ENCODE results near the gene PTPRD.

PTPRD gene

GRCh38 chr9:9257999-9258498 lies 1354.8 kb downstream of the PTPRD start:
- DNase-seq, result no peak

GRCh38 chr9:9246726-9247125 lies 1366.1 kb downstream of the PTPRD start:
- DNase-seq, result no peak

- DNase-seq, result no peak
These were observed 1380.9 kb downstream of the PTPRD start for GRCh38 chr9:9231946-9232345.

GRCh38 chr9:9229269-9229668 lies 1383.5 kb downstream of the PTPRD start:
- DNase-seq, result no peak

GRCh38 chr9:9223175-9223574 lies 1389.6 kb downstream of the PTPRD start:
- peak; percentile 69 to 87 for DNase-seq

- DNase-seq, result no peak
These were observed 1390.1 kb downstream of the PTPRD start for GRCh38 chr9:9222730-9223129.

- DNase-seq, result no peak
These were observed 1395.9 kb downstream of the PTPRD start for GRCh38 chr9:9216934-9217333.

- no peak for DNase-seq
These were observed 1397.8 kb downstream of the PTPRD start for GRCh38 chr9:9215050-9215449.

- DNase-seq, result peak in 1 of 2 experiments; percentile 67
These were observed 1398.7 kb downstream of the PTPRD start for GRCh38 chr9:9214066-9214465.

- DNase-seq, result no peak
These were observed 1399.8 kb downstream of the PTPRD start for GRCh38 chr9:9212963-9213362.

GRCh38 chr9:9202276-9202675 lies 1410.5 kb downstream of the PTPRD start:
- DNase-seq, result no peak

- no peak for DNase-seq
These were observed 1426.7 kb downstream of the PTPRD start for GRCh38 chr9:9186086-9186485.

- no peak for DNase-seq
These were observed 1430.4 kb downstream of the PTPRD start for GRCh38 chr9:9182431-9182830.

GRCh38 chr9:9177081-9177480 lies 1435.7 kb downstream of the PTPRD start:
- DNase-seq, result peak; percentile 57 to 72

GRCh38 chr9:9174358-9174757 lies 1438.4 kb downstream of the PTPRD start:
- DNase-seq, result no peak

GRCh38 chr9:9173264-9173663 lies 1439.5 kb downstream of the PTPRD start:
- no peak for DNase-seq

- peak; percentile 71 to 93 for DNase-seq
These were observed 1442.2 kb downstream of the PTPRD start for GRCh38 chr9:9170439-9171134.

- peak; percentile 77 to 97 for DNase-seq
These were observed 1470.8 kb downstream of the PTPRD start for GRCh38 chr9:9142001-9142400.

- DNase-seq, result no peak
These were observed 1479.3 kb downstream of the PTPRD start for GRCh38 chr9:9133526-9133925.

GRCh38 chr9:9124616-9125015 lies 1488.2 kb downstream of the PTPRD start:
- DNase-seq, result no peak

- peak in 1 of 2 experiments; percentile 49 for DNase-seq
These were observed 1490.4 kb downstream of the PTPRD start for GRCh38 chr9:9122230-9122875.

- no peak for DNase-seq
These were observed 1494.9 kb downstream of the PTPRD start for GRCh38 chr9:9117866-9118265.

GRCh38 chr9:9112001-9112720 lies 1500.6 kb downstream of the PTPRD start:
- DNase-seq, result peak in 1 of 2 experiments; percentile 4

- no peak for DNase-seq
These were observed 1504.2 kb downstream of the PTPRD start for GRCh38 chr9:9108641-9109040.

All from NCI-H524 (cell line).